NCI-H128 (cell line): ENCODE measurements around the gene BST1.

Experiments
- DNase-seq: peaks from one replicate; lab custom pipeline; 2025; ENCODE audit not compliant: unreplicated experiment; lab: John Stamatoyannopoulos, UW

Gene BST1

DNA sequence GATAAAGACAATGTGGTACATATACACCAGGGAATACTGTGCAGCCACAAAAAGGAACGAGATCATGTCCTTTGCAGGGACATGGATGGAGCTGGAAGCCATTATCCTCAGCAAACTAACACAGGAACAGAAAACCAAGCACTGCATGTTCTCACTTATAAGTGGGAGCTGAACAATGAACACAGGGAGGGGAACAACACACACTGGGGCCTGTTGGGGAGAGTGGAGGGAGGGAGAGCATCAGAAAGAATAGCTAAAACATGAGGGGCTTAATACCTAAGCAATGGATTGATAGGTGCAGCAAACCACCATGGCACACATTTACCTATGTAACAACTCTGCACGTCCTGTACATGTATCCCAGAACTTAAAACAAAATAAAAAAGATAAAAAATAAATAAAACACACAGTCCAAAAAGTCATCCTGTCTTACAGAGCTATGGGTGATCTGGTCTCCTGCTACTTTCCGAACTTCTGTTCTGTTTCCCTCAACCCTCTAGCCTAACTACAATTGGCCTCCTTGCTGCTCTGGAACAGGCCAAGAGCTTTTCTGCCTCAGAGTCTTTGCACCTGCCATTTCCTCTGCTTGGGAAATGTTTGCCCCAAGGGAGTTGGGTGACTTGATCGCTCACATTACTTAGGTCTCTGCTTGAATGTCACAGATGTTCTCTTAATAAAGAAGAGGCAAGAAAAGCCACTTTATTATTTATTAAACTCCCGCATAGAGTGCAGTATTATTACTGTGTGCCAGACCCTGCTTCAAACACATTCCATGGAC lies 74.2 kb downstream of the BST1 start:
- no peak for DNase-seq

DNA sequence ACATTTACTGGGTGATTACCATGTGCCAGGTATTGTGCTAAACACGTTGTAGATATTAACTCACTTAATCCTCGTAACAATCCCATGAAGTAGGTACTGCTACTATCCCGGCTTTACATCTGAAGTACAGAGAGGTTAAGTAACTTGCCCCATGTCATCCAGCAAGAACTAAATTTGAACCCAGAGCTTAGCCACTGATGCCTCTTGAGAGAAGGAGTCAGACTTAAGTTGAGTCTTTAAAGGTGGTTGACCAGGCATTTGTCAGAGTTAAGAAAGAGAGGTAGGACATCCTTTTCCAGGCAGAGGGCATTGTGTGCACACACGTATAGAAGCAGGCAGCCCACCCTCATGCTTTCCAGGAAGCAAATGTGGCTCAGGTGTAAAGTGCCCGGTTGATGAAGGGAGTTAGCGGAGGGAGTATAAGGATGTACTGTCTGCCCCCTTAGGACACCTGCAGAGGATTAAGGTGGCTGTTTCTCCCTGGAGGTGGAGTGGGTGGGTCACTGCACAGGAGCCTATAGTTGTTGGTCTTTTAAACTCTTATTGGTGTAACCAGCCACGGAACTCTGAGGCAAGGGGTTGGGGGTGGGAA lies 74.9 kb downstream of the BST1 start:
- DNase-seq, result no peak

DNA sequence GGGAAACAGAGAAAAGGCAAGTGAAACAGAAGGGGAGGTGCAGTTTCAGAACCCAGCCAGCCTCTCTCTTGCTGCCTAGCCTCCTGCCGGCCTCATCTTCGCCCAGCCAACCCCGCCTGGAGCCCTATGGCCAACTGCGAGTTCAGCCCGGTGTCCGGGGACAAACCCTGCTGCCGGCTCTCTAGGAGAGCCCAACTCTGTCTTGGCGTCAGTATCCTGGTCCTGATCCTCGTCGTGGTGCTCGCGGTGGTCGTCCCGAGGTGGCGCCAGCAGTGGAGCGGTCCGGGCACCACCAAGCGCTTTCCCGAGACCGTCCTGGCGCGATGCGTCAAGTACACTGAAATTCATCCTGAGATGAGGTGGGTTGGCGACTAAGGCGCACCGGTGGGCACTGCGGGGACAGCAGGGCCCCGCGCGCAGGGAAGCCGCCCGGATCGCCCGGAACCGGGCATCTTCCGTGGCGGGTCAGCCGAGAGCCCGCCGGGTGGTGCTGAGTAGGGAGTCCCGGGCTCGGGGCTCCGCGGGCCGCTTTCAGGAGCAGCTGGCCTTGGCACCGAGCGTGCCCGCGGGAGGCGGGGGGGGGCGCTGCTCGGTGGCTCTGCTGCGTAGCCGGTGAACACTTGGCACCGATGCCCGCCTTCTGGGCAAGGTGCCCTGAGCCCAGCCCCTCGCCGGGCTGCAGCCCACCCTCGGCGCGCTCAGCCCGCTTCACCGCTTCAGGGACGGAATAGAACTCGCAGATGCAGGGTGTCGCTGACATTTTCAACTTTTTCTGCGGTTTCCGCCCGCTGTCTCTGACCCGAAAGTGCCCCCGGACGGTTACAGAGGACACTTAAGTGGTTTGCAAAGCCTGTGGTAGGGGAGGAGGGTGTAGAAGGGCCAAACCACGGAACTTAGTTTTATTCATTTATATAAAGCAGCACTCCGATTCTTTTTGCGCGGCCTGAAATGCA lies 75.7 kb downstream of the BST1 start, which contains the start of gene CD38:
TSS of gene CD38 (plus strand) at position 40 of the 953 bp plus-strand sequence. CDS start at position 127, 87 bp downstream.
- DNase-seq, result no peak

DNA sequence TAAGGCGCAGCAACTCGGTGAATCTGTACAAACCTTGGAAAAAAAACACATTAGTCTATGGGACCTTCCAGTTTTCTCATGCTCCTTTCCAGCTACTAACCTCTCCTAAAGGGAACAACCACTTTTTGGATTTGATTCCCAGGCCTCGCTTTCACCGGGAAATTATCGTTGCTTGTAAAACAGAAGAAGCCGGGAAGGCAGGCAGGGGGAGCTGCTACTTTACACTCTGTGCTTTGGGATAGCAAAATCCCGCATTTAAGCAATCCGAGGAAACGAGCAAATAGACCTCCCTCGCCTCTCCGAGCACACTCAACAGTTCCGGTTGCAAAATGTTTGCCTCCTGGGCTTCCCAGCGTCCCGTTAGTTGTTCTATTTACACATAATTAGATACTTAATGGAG lies 76.4 kb downstream of the BST1 start:
- no peak for DNase-seq

DNA sequence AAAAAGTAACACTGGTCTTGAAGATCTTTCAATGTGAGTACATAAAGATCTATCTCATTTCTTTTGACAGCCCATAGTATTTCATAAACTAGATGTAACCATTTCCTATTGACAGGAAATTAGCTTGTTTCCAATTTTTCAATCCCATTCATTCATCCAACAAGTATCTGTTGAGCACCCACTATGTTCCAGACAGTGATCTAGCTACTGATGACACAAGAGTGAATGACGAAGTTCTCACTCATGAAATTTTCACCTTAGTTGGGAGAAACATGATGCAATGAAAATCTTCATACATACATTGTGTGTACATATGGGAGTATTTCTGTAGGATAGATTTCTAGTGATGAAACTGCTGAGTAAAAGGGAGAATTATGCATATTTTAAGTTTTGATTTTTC lies 76.9 kb downstream of the BST1 start:
- no peak for DNase-seq

DNA sequence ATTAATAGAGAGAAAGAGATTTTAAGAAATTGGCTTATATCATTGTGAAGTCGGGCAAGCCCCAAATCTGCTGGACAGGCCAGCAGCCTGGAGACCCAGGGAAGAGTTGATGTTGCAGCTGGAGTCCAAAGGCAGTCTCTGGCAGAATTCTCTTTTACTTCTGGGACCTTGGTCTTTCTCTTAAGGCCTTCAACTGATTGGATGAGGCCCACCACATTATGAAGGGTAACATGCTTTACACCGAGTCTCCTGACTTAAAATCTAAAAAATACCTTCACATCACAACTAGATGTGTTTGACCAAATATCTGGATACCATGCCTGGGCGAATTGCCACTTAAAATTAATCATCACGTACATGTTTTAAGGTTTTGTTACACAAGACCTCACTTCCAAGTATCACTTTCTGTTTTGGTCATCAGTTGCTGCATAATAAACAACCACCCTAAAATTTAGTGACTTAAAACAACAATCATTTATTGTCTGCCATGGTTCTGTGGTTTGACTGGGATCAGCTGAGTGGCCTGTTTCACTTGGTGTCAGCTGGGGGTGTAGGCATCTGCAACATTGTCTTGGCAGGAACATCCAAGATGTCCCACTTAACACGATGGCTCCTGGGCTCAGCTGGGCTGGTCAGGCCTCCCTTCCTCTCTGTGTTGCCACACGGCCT lies 78.7 kb downstream of the BST1 start:
- DNase-seq, result no peak
